GM10266 (cell line): ENCODE results near the gene SCGB1D2.

Source experiments
- DNase-seq: peaks from one replicate; pipeline ENCODE4 v3.0.0; 2012; ENCODE audit errors: extremely low spot score
- CTCF ChIP-seq: IDR thresholded peaks from 2 replicates; pipeline ENCODE4 v1.5.1; 2012; ENCODE audit warnings: mild to moderate bottlenecking, low read depth; ENCODE audit not compliant: control insufficient read depth, insufficient read depth; ENCODE audit errors: missing control alignments

SCGB1D2 gene

GRCh38 chr11:62236187-62236586 is 5.9 kb upstream of the SCGB1D2 start:
- DNase-seq = no peak
- no peak for TF ChIP-seq CTCF

GRCh38 chr11:62237499-62237898 is 4.5 kb upstream of the SCGB1D2 start:
- no peak for DNase-seq
- TF ChIP-seq CTCF = no peak

- no peak for TF ChIP-seq CTCF
- DNase-seq = no peak
These were observed 3.9 kb upstream of the SCGB1D2 start for GRCh38 chr11:62238151-62238550.

- no peak for TF ChIP-seq CTCF
- no peak for DNase-seq
These were observed 944 bp upstream of the SCGB1D2 start for GRCh38 chr11:62241095-62241494.

GRCh38 chr11:62245271-62245753 is 3.3 kb downstream of the SCGB1D2 start:
- peak; percentile 25 for DNase-seq

GRCh38 chr11:62251698-62252097 is 9.7 kb downstream of the SCGB1D2 start:
- no peak for TF ChIP-seq CTCF
- no peak for DNase-seq

More at GRCh38 chr11:62245271-62245753, 3.3 kb downstream of the SCGB1D2 start:
- peak; percentile 26 for TF ChIP-seq CTCF

- no peak for TF ChIP-seq CTCF
- DNase-seq = no peak
These were observed 12.0 kb downstream of the SCGB1D2 start for GRCh38 chr11:62253999-62254542.
